ENCODE measurements around the gene ZNF837. TPM values are rescaled to one million over a fixed set of nuclear protein-coding genes. Genes with fewer than 3 reads are reported as not detected.

ZNF837 gene
- total and polyA plus RNA-seq, 2 of the 4 experiments (the other 2 are of a cell fraction), result 0.54 to 1.2 TPM

GRCh38 chr19:58330458-58330857 is 50.4 kb downstream of the ZNF837 start:
- DNase-seq (peak; percentile 76), ATAC-seq (ENCODE audit: low read depth) (peak; percentile 13)
- CTCF ChIA-PET, result no interaction called here
- Histone ChIP-seq H3K4ac (ENCODE audit: low read depth, low read length) (no peak overlapping the region), H3K9ac (ENCODE audit: low read depth, low read length) (no peak overlapping the region), H2BK120ac (ENCODE audit: low read depth, low read length) (no peak overlapping the region), H3K23ac (ENCODE audit: low read depth, low read length) (no peak overlapping the region), H2BK20ac (ENCODE audit: low read depth, low read length) (no peak overlapping the region; the same call in 1 of the 2 replicates), H4K5ac (ENCODE audit: low read depth, low read length) (no peak overlapping the region), H3K79me1 (ENCODE audit: low read depth in 1 of 2, low read length in 2 of 2) (peaks cover 24 to 52% of the 10 kb centered on the region in 2 experiments), H3K4me1 (ENCODE audit: control insufficient read depth, insufficient read depth, low read length) (peaks cover 2% of the 10 kb centered on the region; the same call in 1 of the 2 replicates), H2AK5ac (ENCODE audit: low read depth, low read length) (no peak overlapping the region), H3K9me1 (ENCODE audit: insufficient read depth, low read length) (peaks cover 14% of the 10 kb centered on the region), H3K14ac (replicated peaks; ENCODE audit: low read depth, low read length) (no peak overlapping the region; the same call in 1 of the 2 replicates), H2AFZ (replicated peaks; ENCODE audit: low read length, poor library complexity) (peak overlapping the region; percentile 63), H2AK9ac (replicated peaks; ENCODE audit: low read depth, low read length, poor library complexity) (no peak overlapping the region), H3K4me3 (ENCODE audit: insufficient read depth, low read depth, low read length) (no peak overlapping the region), H2BK5ac (ENCODE audit: low read depth, low read length, poor library complexity, severe bottlenecking) (peak overlapping the region; percentile 53), H2BK15ac (ENCODE audit: low read depth, low read length) (no peak overlapping the region), H3K18ac (ENCODE audit: low read depth, low read length) (no peak overlapping the region), H3K27ac (ENCODE audit: insufficient read depth, low read length) (no peak overlapping the region), H4K91ac (ENCODE audit: insufficient read depth, low read depth, low read length) (no peak overlapping the region), H3K56ac (ENCODE audit: extremely low read depth, insufficient read depth, low read length) (no peak overlapping the region), H3K27me3 (ENCODE audit: control insufficient read depth, insufficient read depth, low read length) (no peaks in the 10 kb centered on the region), H4K20me1 (ENCODE audit: insufficient read depth, low read length) (peaks cover 5% of the 10 kb centered on the region; the same call in 1 of the 2 replicates), H4K8ac (ENCODE audit: low read depth in 2 of 2, low read length in 2 of 2) (no peak overlapping the region), H3K9me3 (ENCODE audit: control insufficient read depth, insufficient read depth, low read length) (no peaks in the 10 kb centered on the region), H3K4me2 (ENCODE audit: low read depth, low read length) (no peak overlapping the region), H3K36me3 (ENCODE audit: control insufficient read depth, insufficient read depth, low read length) (peaks cover 5% of the 10 kb centered on the region)
- TF ChIP-seq CEBPB (IDR thresholded peaks at IDR 0.05; ENCODE audit: low read depth, low read length), result no peak
- TF ChIP-seq MXI1 (IDR thresholded peaks at IDR 0.05; ENCODE audit: borderline replicate concordance, low read depth, low read length), result no peak
- TF ChIP-seq RCOR1 (IDR thresholded peaks at IDR 0.05; ENCODE audit: insufficient replicate concordance, low read length), result no peak
- no peak for TF ChIP-seq BHLHE40 (IDR thresholded peaks at IDR 0.05; ENCODE audit: low read depth, low read length)
- no peak for TF ChIP-seq RAD21 (IDR thresholded peaks at IDR 0.05; ENCODE audit: low read length)
- TF ChIP-seq NFE2L2 (IDR thresholded peaks at IDR 0.05; ENCODE audit: low read depth, low read length), result no peak
- TF ChIP-seq CTCF (conservative IDR thresholded peaks at IDR 0.05; ENCODE audit: low read depth, low read length), result no peak
- TF ChIP-seq, protein P1, sequence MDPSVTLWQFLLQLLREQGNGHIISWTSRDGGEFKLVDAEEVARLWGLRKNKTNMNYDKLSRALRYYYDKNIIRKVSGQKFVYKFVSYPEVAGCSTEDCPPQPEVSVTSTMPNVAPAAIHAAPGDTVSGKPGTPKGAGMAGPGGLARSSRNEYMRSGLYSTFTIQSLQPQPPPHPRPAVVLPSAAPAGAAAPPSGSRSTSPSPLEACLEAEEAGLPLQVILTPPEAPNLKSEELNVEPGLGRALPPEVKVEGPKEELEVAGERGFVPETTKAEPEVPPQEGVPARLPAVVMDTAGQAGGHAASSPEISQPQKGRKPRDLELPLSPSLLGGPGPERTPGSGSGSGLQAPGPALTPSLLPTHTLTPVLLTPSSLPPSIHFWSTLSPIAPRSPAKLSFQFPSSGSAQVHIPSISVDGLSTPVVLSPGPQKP (IDR thresholded peaks at IDR 0.05; ENCODE audit: borderline replicate concordance, low read depth, low read length), result no peak
- TF ChIP-seq FOS (IDR thresholded peaks at IDR 0.05; ENCODE audit: low read depth, low read length), result no peak
- TF ChIP-seq, protein P2, sequence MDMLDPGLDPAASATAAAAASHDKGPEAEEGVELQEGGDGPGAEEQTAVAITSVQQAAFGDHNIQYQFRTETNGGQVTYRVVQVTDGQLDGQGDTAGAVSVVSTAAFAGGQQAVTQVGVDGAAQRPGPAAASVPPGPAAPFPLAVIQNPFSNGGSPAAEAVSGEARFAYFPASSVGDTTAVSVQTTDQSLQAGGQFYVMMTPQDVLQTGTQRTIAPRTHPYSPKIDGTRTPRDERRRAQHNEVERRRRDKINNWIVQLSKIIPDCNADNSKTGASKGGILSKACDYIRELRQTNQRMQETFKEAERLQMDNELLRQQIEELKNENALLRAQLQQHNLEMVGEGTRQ (IDR thresholded peaks at IDR 0.05; ENCODE audit: low read depth, low read length), result no peak; the same call in 1 of the 2 replicates
- TF ChIP-seq POLR2A (IDR thresholded peaks at IDR 0.05; ENCODE audit: low read depth, low read length), result no peak; the same call in 1 of the 2 replicates
- dilution Hi-C loops (cut with HindIII; ENCODE audit: low sequenced_read_pairs, unreplicated experiment), result no loop called here
- BruUV-seq (replicated peaks), result no TSS peak
- intact Hi-C loops (cut with micrococcal nuclease), result no loop called here
- in situ Hi-C loops (cut with MboI; ENCODE audit: low sequenced_read_pairs), result no loop called here
- 44% methylated on average over 2 of the region's 4 CpGs; no CpG with 5 or more reads in 1 of the 2 experiments for WGBS, 2 experiments (ENCODE audit: extremely low coverage in 2 of 2, insufficient read length in 1 of 2)
- POLR2A ChIA-PET (ENCODE audit: unreplicated experiment), result interaction anchor here (0.9 kb wide), 1 partner anchor 17 kb away, joined by 3 read pairs; no protein-coding TSS in a partner anchor

Data from IMR-90 (cell line).